Liver (tissue), 5 donors: ENCODE measurements around the gene APP. TPM values are rescaled to one million over a fixed set of nuclear protein-coding genes. Genes with fewer than 3 reads are reported as not detected.

ENCODE experiments used
- polyA plus RNA-seq, 2 donors: library from polyadenylated mRNA; stranded (reverse) in 1 of 2; unstranded in 1 of 2; fragments of 200-250 nt in 1 of 2; fragments of >200 nt in 1 of 2; fragmentation: Nextera tagmentation in 1 of 2; extraction: Ambion mirVana in 1 of 2; gene quantifications; one replicate each; pipeline versions ENCODE4 v1.2.1 to v1.2.3, GENCODE V29; 2013 to 2015
- small RNA-seq: library from RNA; depleted of rRNA; stranded (forward); fragments of <200 nt; gene quantifications from one replicate; pipeline ENCODE3, GENCODE V24; 2014
- total RNA-seq, 2 donors: library from RNA; depleted of rRNA; stranded (reverse); fragments of >200 nt; gene quantifications; one replicate each; pipeline ENCODE4 v1.2.3, GENCODE V29; 2014
- donor health status: healthy.
- donor health status: healthy.
- donor health status: healthy.

APP gene
- total and polyA plus RNA-seq, 4 donors: 24.9 to 201 (median 111) TPM

Small RNA genes lying within 50 kb of the gene (small RNA-seq; reads per million reads assigned to genes)
- gene RNU6-123P (not detected), gene RNU6-926P (not detected)
